CD1c-positive myeloid dendritic cell (primary cell): ENCODE measurements around the gene ZNF337.

ENCODE experiments used
- DNase-seq: peaks from one replicate; pipeline ENCODE4 v3.0.0-alpha.2; 2016; ENCODE audit errors: extremely low spot score

The ZNF337 gene

GRCh38 chr20:25629816-25630499 lies 66.7 kb downstream of the ZNF337 start:
- no peak for DNase-seq

GRCh38 chr20:25626779-25627178 lies 69.9 kb downstream of the ZNF337 start:
- no peak for DNase-seq

GRCh38 chr20:25624500-25624939 lies 72.1 kb downstream of the ZNF337 start:
- DNase-seq, result no peak
